Glutamatergic neuron (in vitro differentiated cells): ENCODE measurements around the gene ADAMTS8. TPM values are rescaled to one million over a fixed set of nuclear protein-coding genes. Genes with fewer than 3 reads are reported as not detected.

Source experiments
- DNase-seq: peaks from one replicate; pipeline ENCODE4 v3.0.0; 2022
- H3K27ac Mint-ChIP-seq: one replicate; pipeline ENCODE4 v1.8.0; 2020; ENCODE audit warnings: mild to moderate bottlenecking, mixed read lengths, inconsistent platforms; ENCODE audit not compliant: unreplicated experiment
- H3K27me3 Mint-ChIP-seq: one replicate; pipeline ENCODE4 v1.8.0; 2020; ENCODE audit warnings: mild to moderate bottlenecking, moderate library complexity, mixed read lengths, inconsistent platforms; ENCODE audit not compliant: unreplicated experiment
- H3K36me3 Mint-ChIP-seq: one replicate; pipeline ENCODE4 v1.8.0; 2020; ENCODE audit warnings: mild to moderate bottlenecking, mixed read lengths, inconsistent platforms; ENCODE audit not compliant: unreplicated experiment
- H3K4me1 Mint-ChIP-seq: one replicate; pipeline ENCODE4 v1.8.0; 2020; ENCODE audit warnings: mild to moderate bottlenecking, low read depth, mixed read lengths, inconsistent platforms; ENCODE audit not compliant: unreplicated experiment
- H3K4me3 Mint-ChIP-seq: one replicate; pipeline ENCODE4 v1.8.0; 2020; ENCODE audit warnings: mild to moderate bottlenecking, mixed read lengths, inconsistent platforms; ENCODE audit not compliant: unreplicated experiment
- H3K9me3 Mint-ChIP-seq: one replicate; pipeline ENCODE4 v1.8.0; 2020; ENCODE audit warnings: mild to moderate bottlenecking, moderate library complexity, mixed read lengths, inconsistent platforms; ENCODE audit not compliant: unreplicated experiment
- total RNA-seq: library from RNA; stranded (reverse); fragmentation: NEBNext Ultra II Directional; extraction: Animal tissue kit (Norgen Biotek cat#: 25700); gene quantifications from one replicate; pipeline ENCODE4 v1.2.1, GENCODE V29; 2021; ENCODE audit not compliant: unreplicated experiment
- TF ChIP-seq, protein P1 (sequence below): fragments of 200-600 bp; sonication (generic); IDR thresholded peaks from one replicate; pipeline ENCODE4 v1.5.0; 2021; ENCODE audit not compliant: partially characterized antibody, unreplicated experiment

ADAMTS8 gene
- total RNA-seq, 1 donor from 2014 or later: 0.32 TPM

GRCh38 chr11:130462101-130462885 lies 33.9 kb upstream of the ADAMTS8 start:
- no peak overlapping the region for H3K4me3 Mint-ChIP-seq
- H3K36me3 Mint-ChIP-seq: no peaks in the 10 kb centered on the region
- H3K9me3 Mint-ChIP-seq: peaks cover 2% of the 10 kb centered on the region
- H3K27ac Mint-ChIP-seq: no peak overlapping the region
- DNase-seq: no peak
- TF ChIP-seq, protein P1, sequence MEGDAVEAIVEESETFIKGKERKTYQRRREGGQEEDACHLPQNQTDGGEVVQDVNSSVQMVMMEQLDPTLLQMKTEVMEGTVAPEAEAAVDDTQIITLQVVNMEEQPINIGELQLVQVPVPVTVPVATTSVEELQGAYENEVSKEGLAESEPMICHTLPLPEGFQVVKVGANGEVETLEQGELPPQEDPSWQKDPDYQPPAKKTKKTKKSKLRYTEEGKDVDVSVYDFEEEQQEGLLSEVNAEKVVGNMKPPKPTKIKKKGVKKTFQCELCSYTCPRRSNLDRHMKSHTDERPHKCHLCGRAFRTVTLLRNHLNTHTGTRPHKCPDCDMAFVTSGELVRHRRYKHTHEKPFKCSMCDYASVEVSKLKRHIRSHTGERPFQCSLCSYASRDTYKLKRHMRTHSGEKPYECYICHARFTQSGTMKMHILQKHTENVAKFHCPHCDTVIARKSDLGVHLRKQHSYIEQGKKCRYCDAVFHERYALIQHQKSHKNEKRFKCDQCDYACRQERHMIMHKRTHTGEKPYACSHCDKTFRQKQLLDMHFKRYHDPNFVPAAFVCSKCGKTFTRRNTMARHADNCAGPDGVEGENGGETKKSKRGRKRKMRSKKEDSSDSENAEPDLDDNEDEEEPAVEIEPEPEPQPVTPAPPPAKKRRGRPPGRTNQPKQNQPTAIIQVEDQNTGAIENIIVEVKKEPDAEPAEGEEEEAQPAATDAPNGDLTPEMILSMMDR: no peak
- no peaks in the 10 kb centered on the region for H3K4me1 Mint-ChIP-seq
- H3K27me3 Mint-ChIP-seq: no peaks in the 10 kb centered on the region

GRCh38 chr11:130459521-130459920 lies 31.1 kb upstream of the ADAMTS8 start:
- Mint-ChIP-seq H3K9me3 (peaks cover 2% of the 10 kb centered on the region), H3K27me3 (peaks cover 2% of the 10 kb centered on the region), H3K36me3 (no peaks in the 10 kb centered on the region), H3K4me1 (no peaks in the 10 kb centered on the region), H3K4me3 (no peak overlapping the region), H3K27ac (no peak overlapping the region)
- TF ChIP-seq, protein P1: no peak
- no peak for DNase-seq

DNA sequence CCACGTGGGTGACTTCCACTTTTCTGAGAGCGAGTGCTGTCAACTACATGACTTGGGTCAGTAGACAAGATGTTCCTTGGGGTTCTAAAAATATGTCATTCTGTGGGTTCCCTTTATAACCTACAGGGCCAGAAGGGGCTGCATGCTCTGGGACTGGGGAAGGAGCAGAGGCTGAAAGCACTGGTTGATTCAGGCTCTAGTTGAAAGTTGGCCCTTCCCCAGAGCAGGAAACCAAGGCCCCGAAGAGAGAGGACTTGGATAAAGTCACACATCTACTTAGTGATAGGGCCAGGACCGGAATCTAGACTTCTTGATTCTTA lies 30.0 kb upstream of the ADAMTS8 start:
- H3K36me3 Mint-ChIP-seq: no peaks in the 10 kb centered on the region

DNA sequence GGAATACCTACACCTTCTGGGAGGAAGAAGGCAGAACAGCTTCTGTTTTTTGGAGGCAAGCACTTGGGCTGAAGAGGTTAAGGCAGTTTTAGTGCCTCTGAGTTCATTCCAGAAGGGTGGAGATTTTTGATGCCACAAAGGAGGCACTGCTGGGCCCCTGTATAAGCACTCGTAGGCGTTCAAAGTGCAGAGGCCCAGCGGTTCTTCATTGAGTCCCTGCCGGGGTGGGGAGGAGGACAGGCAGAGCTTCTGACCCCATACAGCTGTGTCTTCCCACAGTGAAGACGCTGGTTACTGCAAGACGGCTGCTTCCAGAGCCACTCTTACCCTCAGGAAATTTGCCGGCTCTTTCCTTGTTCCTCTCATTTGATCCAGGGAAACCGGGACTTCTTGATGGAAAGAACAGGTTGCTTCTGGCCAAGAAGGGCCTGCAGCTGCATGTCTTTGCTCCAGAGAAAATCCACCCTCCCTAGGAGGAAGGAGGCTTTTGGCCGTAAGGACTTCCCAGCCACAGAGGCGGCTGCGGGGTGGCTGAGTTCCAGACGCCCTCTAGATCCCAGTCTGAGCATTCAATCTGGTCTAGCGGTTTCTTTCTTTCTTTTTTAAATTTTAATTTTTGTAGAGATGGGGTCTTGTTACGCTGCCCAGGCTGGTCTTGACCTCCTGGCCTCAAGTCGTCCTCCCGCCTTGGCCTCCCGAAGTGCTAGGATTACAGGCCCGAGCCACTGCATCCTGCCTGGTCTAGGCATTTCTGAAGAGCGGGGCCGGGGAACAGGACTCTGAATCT lies 29.4 kb upstream of the ADAMTS8 start:
- Mint-ChIP-seq H3K9me3 (peaks cover 2% of the 10 kb centered on the region), H3K4me3 (no peak overlapping the region), H3K27ac (no peak overlapping the region), H3K36me3 (no peaks in the 10 kb centered on the region), H3K4me1 (no peaks in the 10 kb centered on the region), H3K27me3 (peaks cover 2% of the 10 kb centered on the region)
- TF ChIP-seq, protein P1: no peak
- DNase-seq: no peak

More for the DNA sequence above, 30.0 kb upstream of the ADAMTS8 start:
- peaks cover 2% of the 10 kb centered on the region for H3K9me3 Mint-ChIP-seq
- TF ChIP-seq, protein P1: no peak
- H3K27me3 Mint-ChIP-seq: peaks cover 2% of the 10 kb centered on the region
- H3K4me3 Mint-ChIP-seq: no peak overlapping the region
- DNase-seq: no peak
- H3K4me1 Mint-ChIP-seq: no peaks in the 10 kb centered on the region
- no peak overlapping the region for H3K27ac Mint-ChIP-seq

DNA sequence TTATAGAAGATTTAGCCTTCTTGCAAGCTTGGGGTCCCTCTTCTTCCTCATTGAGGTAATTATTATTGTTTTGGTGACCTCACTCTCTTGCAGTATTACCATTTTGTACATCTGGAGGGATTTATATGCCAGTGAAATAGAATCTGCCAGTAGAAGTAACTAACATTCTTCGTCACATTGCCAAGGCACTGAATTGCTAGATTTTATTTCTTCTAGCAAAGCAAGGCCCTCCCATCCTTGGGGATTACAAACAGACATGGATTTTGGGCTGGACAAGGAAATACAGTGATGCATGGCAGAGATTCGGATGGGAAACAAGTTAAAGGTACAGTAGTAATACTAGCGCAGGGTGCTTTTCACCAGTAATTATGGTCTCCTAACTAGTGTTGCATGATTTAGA lies 27.9 kb upstream of the ADAMTS8 start:
- H3K4me3 Mint-ChIP-seq: no peak overlapping the region
- peaks cover 2% of the 10 kb centered on the region for H3K27me3 Mint-ChIP-seq
- TF ChIP-seq, protein P1: no peak
- H3K4me1 Mint-ChIP-seq: no peaks in the 10 kb centered on the region
- DNase-seq: no peak
- no peak overlapping the region for H3K27ac Mint-ChIP-seq
- H3K36me3 Mint-ChIP-seq: no peaks in the 10 kb centered on the region
- peaks cover 2% of the 10 kb centered on the region for H3K9me3 Mint-ChIP-seq
